B cell (primary cell): ENCODE measurements around the gene LIMS2. TPM values are rescaled to one million over a fixed set of nuclear protein-coding genes. Genes with fewer than 3 reads are reported as not detected.

ENCODE experiments used
- ATAC-seq: fragments of 200-7000 bp; cut with Tn5 transposase; one replicate; pipeline ENCODE4 v1.10.0; 2021; ENCODE audit warnings: low read depth, mild to moderate bottlenecking, moderate number of reproducible peaks, moderate library complexity
- CTCF ChIA-PET: fragments of 350-600 bp; sonication (Branson Sonifier 250); formaldehyde crosslinking; loops from one replicate; lab custom pipeline; 2021; ENCODE audit warnings: antibody characterized with exemption, inconsistent platforms; lab: Charles Lee
- POLR2A ChIA-PET: fragments of 350-600 bp; sonication (Branson Sonifier 250); formaldehyde crosslinking; loops from one replicate; lab custom pipeline; 2021; ENCODE audit warnings: antibody characterized with exemption; lab: Charles Lee
- DNase-seq: peaks from one replicate; pipeline ENCODE4 v3.0.0; 2013
- H2AFZ ChIP-seq: 2 replicates; pipeline ENCODE4 v1.6.1; 2012; ENCODE audit warnings: mild to moderate bottlenecking, low read depth, low read length; ENCODE audit not compliant: insufficient read depth, poor library complexity, severe bottlenecking
- H3K27ac ChIP-seq, 2 donors: 1 replicate in 1 of 2; 2 replicates in 1 of 2; pipeline ENCODE4 v1.5.1; 2012 to 2013; ENCODE audit warnings: low read length in 2 of 2, mild to moderate bottlenecking in 2 of 2, moderate library complexity in 1 of 2
- H3K27me3 ChIP-seq, 4 experiments: fragments of 200-600 bp in 1 of 4; sonication (generic) in 1 of 4; replicated peaks in 1 of 4; 1 replicate in 2 of 4; 2 replicates in 2 of 4; pipeline versions ENCODE4 v1.6.1 to v1.7.0; 2013 to 2016; ENCODE audit warnings: low read length in 3 of 4, mild to moderate bottlenecking in 2 of 4, mixed read lengths in 1 of 4, moderate library complexity in 1 of 4; ENCODE audit not compliant: insufficient read depth in 4 of 4, control insufficient read depth in 3 of 4; ENCODE audit errors: control extremely low read depth in 1 of 4
- H3K36me3 ChIP-seq, 2 experiments: replicated peaks in 1 of 2; 1 replicate in 1 of 2; 2 replicates in 1 of 2; pipeline versions ENCODE4 v1.6.1 to v1.7.1; 2013; ENCODE audit warnings: low read length in 1 of 2; ENCODE audit not compliant: insufficient read depth in 2 of 2, control insufficient read depth in 1 of 2; ENCODE audit errors: control extremely low read depth in 1 of 2, extremely low read depth in 1 of 2
- H3K4me1 ChIP-seq, 2 donors: fragments of 200-600 bp in 1 of 2; sonication (generic) in 1 of 2; 1 replicate in 1 of 2; 2 replicates in 1 of 2; pipeline versions ENCODE4 v1.5.1 to v1.6.1; 2013 to 2017; ENCODE audit warnings: low read length in 2 of 2; ENCODE audit not compliant: control insufficient read depth in 2 of 2, insufficient read depth in 2 of 2
- H3K4me2 ChIP-seq: replicated peaks from 2 replicates; pipeline ENCODE3; 2012; ENCODE audit warnings: mild to moderate bottlenecking, low read depth, low read length; ENCODE audit not compliant: poor library complexity, severe bottlenecking
- H3K4me3 ChIP-seq, 5 experiments: fragments of 200-600 bp in 1 of 5; sonication (generic) in 1 of 5; 1 replicate in 3 of 5; 2 replicates in 2 of 5; pipeline versions ENCODE4 v1.5.1 to v1.7.0; 2011 to 2016; ENCODE audit warnings: low read length in 4 of 5, mild to moderate bottlenecking in 4 of 5, low read depth in 2 of 5, control low read depth in 1 of 5, moderate library complexity in 1 of 5; ENCODE audit not compliant: insufficient read depth in 1 of 5; ENCODE audit errors: control extremely low read depth in 1 of 5, extremely low read depth in 1 of 5
- H3K79me2 ChIP-seq: fragments of 200-600 bp; sonication (generic); one replicate; pipeline ENCODE4 v1.6.0; 2016; ENCODE audit warnings: low read length; ENCODE audit not compliant: control insufficient read depth, insufficient read depth
- H3K9ac ChIP-seq: fragments of 200-600 bp; sonication (generic); 2 replicates; pipeline ENCODE4 v1.6.1; 2017; ENCODE audit warnings: mild to moderate bottlenecking, low read length, moderate library complexity
- H3K9me3 ChIP-seq, 3 donors: one replicate each; pipeline versions ENCODE4 v1.6.1 to v1.7.1; 2013; ENCODE audit warnings: low read length in 2 of 3; ENCODE audit not compliant: control insufficient read depth in 2 of 3, insufficient read depth in 1 of 3; ENCODE audit errors: control extremely low read depth in 1 of 3
- H4K20me1 ChIP-seq: 2 replicates; pipeline ENCODE4 v1.6.0; 2012; ENCODE audit warnings: mild to moderate bottlenecking, low read length; ENCODE audit not compliant: insufficient read depth, control insufficient read depth, poor library complexity, severe bottlenecking
- H3K27ac Mint-ChIP-seq: one replicate; pipeline ENCODE4 v1.8.0; 2021; ENCODE audit warnings: mixed read lengths
- H3K27me3 Mint-ChIP-seq: one replicate; pipeline ENCODE4 v1.8.0; 2021; ENCODE audit warnings: mixed read lengths
- H3K4me1 Mint-ChIP-seq: one replicate; pipeline ENCODE4 v1.8.0; 2021; ENCODE audit warnings: mixed read lengths
- H3K4me3 Mint-ChIP-seq: one replicate; pipeline ENCODE4 v1.8.0; 2021; ENCODE audit warnings: mixed read lengths
- H3K9me3 Mint-ChIP-seq: one replicate; pipeline ENCODE4 v1.8.0; 2022; ENCODE audit warnings: mixed read lengths; ENCODE audit not compliant: insufficient read depth
- EZH2 ChIP-seq: IDR thresholded peaks from 2 replicates; pipeline ENCODE4 v1.6.1; 2012; ENCODE audit warnings: borderline replicate concordance, low read depth, mild to moderate bottlenecking, moderate library complexity, low read length; ENCODE audit not compliant: insufficient read depth, poor library complexity, severe bottlenecking
- WGBS: methylation state at CpG from one replicate; pipeline ENCODE4 v1.1.5; 2013; ENCODE audit warnings: missing lambda C conversion rate; ENCODE audit not compliant: insufficient coverage; 5-methylcytosine and 5-hydroxymethylcytosine counted together
- intact Hi-C: fragments of 100-400 bp; cut with micrococcal nuclease; formaldehyde crosslinking; loops from one replicate; pipeline ENCODE4 v1.10.0; 2022
- polyA plus RNA-seq: library from polyadenylated mRNA; depleted of rRNA; stranded (reverse); fragments of >200 nt; gene quantifications from 2 replicates; pipeline ENCODE4 v1.2.3, GENCODE V29; 2012
- total RNA-seq, 2 donors: library from RNA; stranded (reverse); fragments of 120-200 nt in 1 of 2; gene quantifications; 1 replicate in 1 of 2; 2 replicates in 1 of 2; pipeline versions ENCODE4 v1.2.3 to v1.2.4, GENCODE V29; 2013 to 2022
- TF ChIP-seq, protein P1 (sequence below): fragments of 200-600 bp; IDR thresholded peaks from one replicate; pipeline ENCODE4 v1.8.0; 2022; ENCODE audit warnings: antibody characterized with exemption, mild to moderate bottlenecking

LIMS2 gene
- total and polyA plus RNA-seq, 2 donors (not counting 1 experiment from before 2014, with no cell fraction given): 6.7 to 32.2 TPM

DNA sequence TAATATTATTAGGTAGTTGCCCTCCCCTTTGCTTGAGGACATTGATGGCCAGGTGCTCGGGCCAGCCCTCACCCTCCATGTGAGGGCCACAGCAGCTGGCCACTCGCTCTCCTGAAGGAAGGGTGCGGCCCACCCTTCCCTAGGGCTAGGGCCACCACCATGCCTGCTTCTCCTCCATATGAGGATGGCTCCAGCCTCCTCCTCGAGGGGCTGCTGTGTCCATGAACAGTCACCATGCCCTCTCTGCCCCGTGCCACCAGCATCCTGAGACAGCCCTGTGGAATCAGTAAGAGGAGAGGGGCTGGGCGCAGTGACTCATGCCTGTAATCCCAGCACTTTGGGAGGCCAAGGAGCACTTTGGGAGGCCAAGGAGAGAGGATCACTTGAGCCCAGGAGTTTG lies 27.0 kb downstream of the LIMS2 start:
- H4K20me1 ChIP-seq: no peaks in the 10 kb centered on the region
- ATAC-seq (no peak), DNase-seq (no peak)
- ChIA-PET POLR2A (no interaction called here), CTCF (interaction anchor here (1.0 to 19.3 kb wide), 6 partner anchors 11 to 122 kb away, joined by 4 to 553 read pairs (median 16); no protein-coding TSS in a partner anchor)
- no peak overlapping the region for H3K4me2 ChIP-seq
- H3K4me3 ChIP-seq: no peak overlapping the region
- H3K27ac ChIP-seq: no peak overlapping the region
- intact Hi-C loops: loop anchor here (2.0 to 5.0 kb wide), 4 partner anchors 14 to 121 kb away; partner anchors contain the start of genes IWS1 and SFT2D3
- H3K4me1 ChIP-seq: peaks cover 30 to 62% of the 10 kb centered on the region in 2 donors
- Mint-ChIP-seq H3K4me1 (peaks cover 64% of the 10 kb centered on the region), H3K27ac (peak overlapping the region; percentile 65), H3K4me3 (peak overlapping the region; percentile 39), H3K27me3 (no peaks in the 10 kb centered on the region), H3K9me3 (no peaks in the 10 kb centered on the region)
- H3K79me2 ChIP-seq: no peaks in the 10 kb centered on the region
- H2AFZ ChIP-seq: no peak overlapping the region
- 96% methylated on average over 5 of the region's 6 CpGs for WGBS
- peaks cover 0 to 8% (median 0%) of the 10 kb centered on the region in 3 donors for H3K9me3 ChIP-seq
- H3K27me3 ChIP-seq: no peaks in the 10 kb centered on the region
- H3K36me3 ChIP-seq: no peaks in the 10 kb centered on the region
- TF ChIP-seq, protein P1, sequence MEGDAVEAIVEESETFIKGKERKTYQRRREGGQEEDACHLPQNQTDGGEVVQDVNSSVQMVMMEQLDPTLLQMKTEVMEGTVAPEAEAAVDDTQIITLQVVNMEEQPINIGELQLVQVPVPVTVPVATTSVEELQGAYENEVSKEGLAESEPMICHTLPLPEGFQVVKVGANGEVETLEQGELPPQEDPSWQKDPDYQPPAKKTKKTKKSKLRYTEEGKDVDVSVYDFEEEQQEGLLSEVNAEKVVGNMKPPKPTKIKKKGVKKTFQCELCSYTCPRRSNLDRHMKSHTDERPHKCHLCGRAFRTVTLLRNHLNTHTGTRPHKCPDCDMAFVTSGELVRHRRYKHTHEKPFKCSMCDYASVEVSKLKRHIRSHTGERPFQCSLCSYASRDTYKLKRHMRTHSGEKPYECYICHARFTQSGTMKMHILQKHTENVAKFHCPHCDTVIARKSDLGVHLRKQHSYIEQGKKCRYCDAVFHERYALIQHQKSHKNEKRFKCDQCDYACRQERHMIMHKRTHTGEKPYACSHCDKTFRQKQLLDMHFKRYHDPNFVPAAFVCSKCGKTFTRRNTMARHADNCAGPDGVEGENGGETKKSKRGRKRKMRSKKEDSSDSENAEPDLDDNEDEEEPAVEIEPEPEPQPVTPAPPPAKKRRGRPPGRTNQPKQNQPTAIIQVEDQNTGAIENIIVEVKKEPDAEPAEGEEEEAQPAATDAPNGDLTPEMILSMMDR: no peak
- TF ChIP-seq EZH2: no peak
- H3K9ac ChIP-seq: no peak overlapping the region
